ENCODE data around the gene GRIK4.

DNA sequence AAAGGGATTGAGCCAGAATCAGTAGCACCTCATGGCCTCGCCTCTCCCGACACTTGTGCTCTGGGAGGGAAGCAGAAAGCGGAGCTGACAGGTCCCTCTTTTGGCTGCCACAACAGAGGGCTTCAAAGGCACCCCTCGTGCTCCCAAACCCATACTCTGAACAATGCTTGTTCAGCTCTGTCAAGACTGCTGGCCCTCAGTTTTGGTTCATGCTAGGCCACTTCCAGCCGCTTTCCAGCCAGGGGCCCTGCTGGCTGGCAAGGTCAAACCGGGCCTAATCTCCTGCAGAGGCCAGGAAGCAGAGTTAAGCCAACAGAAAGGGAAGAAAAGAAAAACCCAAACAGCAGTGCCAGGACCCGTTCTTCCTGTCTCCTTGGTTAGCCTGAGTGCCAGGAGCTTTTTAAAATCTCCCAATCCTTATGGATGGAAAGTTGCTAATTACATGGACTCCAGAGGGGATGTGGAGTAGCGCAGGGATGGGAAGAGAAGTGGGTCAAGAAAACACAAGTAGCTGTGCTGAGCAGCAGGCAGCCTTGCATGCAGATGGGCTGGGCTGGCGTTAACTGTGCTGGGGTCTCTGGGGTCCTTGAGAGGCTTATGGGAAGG, 150.6 kb downstream of the GRIK4 start:
- no peak for TF ChIP-seq EZH2 (IDR thresholded peaks at IDR 0.05; ENCODE audit: borderline replicate concordance, low read depth, low read length)
- TF ChIP-seq, protein P1, sequence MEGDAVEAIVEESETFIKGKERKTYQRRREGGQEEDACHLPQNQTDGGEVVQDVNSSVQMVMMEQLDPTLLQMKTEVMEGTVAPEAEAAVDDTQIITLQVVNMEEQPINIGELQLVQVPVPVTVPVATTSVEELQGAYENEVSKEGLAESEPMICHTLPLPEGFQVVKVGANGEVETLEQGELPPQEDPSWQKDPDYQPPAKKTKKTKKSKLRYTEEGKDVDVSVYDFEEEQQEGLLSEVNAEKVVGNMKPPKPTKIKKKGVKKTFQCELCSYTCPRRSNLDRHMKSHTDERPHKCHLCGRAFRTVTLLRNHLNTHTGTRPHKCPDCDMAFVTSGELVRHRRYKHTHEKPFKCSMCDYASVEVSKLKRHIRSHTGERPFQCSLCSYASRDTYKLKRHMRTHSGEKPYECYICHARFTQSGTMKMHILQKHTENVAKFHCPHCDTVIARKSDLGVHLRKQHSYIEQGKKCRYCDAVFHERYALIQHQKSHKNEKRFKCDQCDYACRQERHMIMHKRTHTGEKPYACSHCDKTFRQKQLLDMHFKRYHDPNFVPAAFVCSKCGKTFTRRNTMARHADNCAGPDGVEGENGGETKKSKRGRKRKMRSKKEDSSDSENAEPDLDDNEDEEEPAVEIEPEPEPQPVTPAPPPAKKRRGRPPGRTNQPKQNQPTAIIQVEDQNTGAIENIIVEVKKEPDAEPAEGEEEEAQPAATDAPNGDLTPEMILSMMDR (IDR thresholded peaks at IDR 0.05 in 2 of 3, conservative IDR thresholded peaks at IDR 0.05 in 1 of 3; ENCODE audit: insufficient read depth in 2 of 3, low read depth in 1 of 3, low read length in 3 of 3): no peak
- TF ChIP-seq NUFIP1 (IDR thresholded peaks at IDR 0.05; ENCODE audit: partially characterized antibody): no peak
- TF ChIP-seq COPS2 (conservative IDR thresholded peaks at IDR 0.05): no peak
- TF ChIP-seq ZNF134 (CRISPR knock-in tag; conservative IDR thresholded peaks at IDR 0.05): no peak
- TF ChIP-seq ZBTB17 (CRISPR knock-in tag; IDR thresholded peaks at IDR 0.05): no peak
- no peak for TF ChIP-seq PHF21A (IDR thresholded peaks at IDR 0.05; ENCODE audit: borderline replicate concordance, low read depth)
- TF ChIP-seq NBN (IDR thresholded peaks at IDR 0.05; ENCODE audit: low read depth): no peak

Data from K562 (cell line).